ENCODE measurements around the gene MYO9B.

DNA sequence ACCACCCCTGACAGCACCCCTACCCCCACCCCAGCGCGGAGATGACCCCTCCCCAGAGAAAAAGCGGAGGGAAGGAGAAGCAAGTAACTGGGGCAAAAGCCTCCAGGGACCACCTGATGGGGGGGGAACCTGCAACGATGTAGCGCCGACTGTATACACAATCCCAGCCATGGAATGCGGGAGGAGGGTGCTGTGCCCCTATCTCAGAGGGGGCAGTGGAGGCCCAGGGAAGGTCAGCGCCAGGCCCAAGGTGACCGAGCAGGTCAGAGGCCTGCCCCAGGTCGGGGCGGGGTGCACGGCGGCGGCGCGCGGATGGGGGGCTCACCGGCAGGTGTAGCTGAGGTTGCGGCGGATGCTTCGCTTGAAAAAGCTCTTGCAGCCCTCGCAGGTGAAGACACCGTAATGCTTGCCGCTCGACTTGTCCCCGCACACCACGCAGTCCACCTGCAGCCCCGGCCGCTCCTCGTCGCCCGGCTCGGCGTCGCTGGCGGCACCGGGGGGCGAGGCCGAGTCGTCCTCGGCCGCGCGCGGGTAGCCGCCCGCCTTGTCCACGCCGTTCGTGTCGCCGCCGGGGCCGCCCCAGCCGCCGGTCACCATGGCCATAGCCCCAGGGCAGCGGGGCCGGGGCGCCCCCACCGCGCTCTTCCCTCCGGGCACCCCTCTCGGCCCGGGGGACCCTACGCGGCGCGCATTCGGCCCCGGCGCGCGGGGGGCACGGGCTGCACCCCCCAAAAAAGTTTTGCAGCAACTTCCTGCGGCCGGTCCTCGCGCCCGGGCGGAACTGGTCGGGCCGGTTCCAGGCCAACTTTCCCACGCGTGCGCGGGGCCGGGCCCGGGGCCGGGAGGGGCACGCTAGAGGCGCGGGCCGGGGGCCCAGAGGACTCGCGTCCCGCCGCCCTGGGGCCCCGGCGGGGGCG lies 169.3 kb downstream of the MYO9B start:
- TF ChIP-seq GATA3 (IDR thresholded peaks at IDR 0.05; ENCODE audit: low read depth, low read length) = no peak
- no peak for TF ChIP-seq GATA2 (IDR thresholded peaks at IDR 0.05; ENCODE audit: low read depth, low read length)

Data from SH-SY5Y (cell line).